Measurements from ENCODE around the gene ZC3H13. TPM values are rescaled to one million over a fixed set of nuclear protein-coding genes. Genes with fewer than 3 reads are reported as not detected.

ZC3H13 gene
- total and polyA plus RNA-seq, 12 donors = 11.2 to 43.9 (median 24.5) TPM

DNA sequence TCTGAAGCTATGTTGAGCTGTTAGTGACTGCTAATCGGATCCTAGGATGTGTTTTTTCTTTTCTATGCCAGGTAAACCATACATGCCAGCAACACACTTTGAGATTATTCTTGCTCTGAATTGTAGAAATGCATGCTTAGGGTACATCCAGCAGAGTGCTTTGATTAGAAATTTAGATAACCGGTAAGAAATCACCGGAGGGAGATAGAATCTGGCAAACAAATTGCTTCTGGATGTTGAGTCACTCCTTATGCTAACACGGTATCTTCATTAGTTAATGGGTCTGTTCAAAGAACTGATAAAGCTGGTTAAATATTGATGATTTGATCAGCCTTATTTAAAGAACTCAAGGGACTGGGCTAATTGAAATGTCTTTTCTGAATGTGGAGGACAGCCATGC lies 115.9 kb downstream of the ZC3H13 start:
- H3K27me3 ChIP-seq = no peaks in the 10 kb centered on the region
- no peak overlapping the region for H3K27ac ChIP-seq
- intact Hi-C loops (cut with DNase I) = no loop called here
- no peaks in the 10 kb centered on the region for H3K9me3 ChIP-seq (replicated peaks in 1 of 3)
- H3K36me3 ChIP-seq (replicated peaks in 1 of 2) = no peaks in the 10 kb centered on the region
- 47 to 66% (median 63%) methylated on average over 4 of the region's 4 CpGs for WGBS, 4 donors
- no peak overlapping the region for H3K4me3 ChIP-seq
- DNase-seq = no peak
- TF ChIP-seq POLR2A (IDR thresholded peaks at IDR 0.05) (no peak), CTCF (IDR thresholded peaks at IDR 0.05) (no peak)
- H3K4me1 ChIP-seq (replicated peaks in 1 of 2) = no peaks in the 10 kb centered on the region

- WGBS, 4 donors = 70 to 88% (median 79%) methylated on average over 5 of the region's 5 CpGs
- no peak for DNase-seq
- Histone ChIP-seq H3K4me3 (no peak overlapping the region), H3K36me3 (replicated peaks in 1 of 2) (no peaks in the 10 kb centered on the region), H3K9me3 (replicated peaks in 1 of 3) (no peaks in the 10 kb centered on the region), H3K27me3 (no peaks in the 10 kb centered on the region), H3K4me1 (replicated peaks in 1 of 2) (no peaks in the 10 kb centered on the region), H3K27ac (no peak overlapping the region)
- intact Hi-C loops (cut with DNase I) = no loop called here
- TF ChIP-seq POLR2A (IDR thresholded peaks at IDR 0.05) (no peak), CTCF (IDR thresholded peaks at IDR 0.05) (no peak)
Measured at GRCh38 chr13:45934283-45934682, 118.3 kb downstream of the ZC3H13 start.

GRCh38 chr13:45933203-45933908 lies 119.2 kb downstream of the ZC3H13 start:
- H3K9me3 ChIP-seq (replicated peaks in 1 of 3) = no peaks in the 10 kb centered on the region
- WGBS, 4 donors = 66 to 72% (median 67%) methylated on average over 18 of the region's 18 CpGs
- H3K4me1 ChIP-seq (replicated peaks in 1 of 2) = no peaks in the 10 kb centered on the region
- H3K36me3 ChIP-seq (replicated peaks in 1 of 2) = no peaks in the 10 kb centered on the region
- TF ChIP-seq POLR2A (IDR thresholded peaks at IDR 0.05) = no peak
- TF ChIP-seq CTCF (IDR thresholded peaks at IDR 0.05) = no peak
- no peak overlapping the region for H3K4me3 ChIP-seq
- no peak overlapping the region for H3K27ac ChIP-seq
- H3K27me3 ChIP-seq = no peaks in the 10 kb centered on the region
- no peak for DNase-seq
- intact Hi-C loops (cut with DNase I) = no loop called here

- Histone ChIP-seq H3K4me3 (no peak overlapping the region), H3K27ac (no peak overlapping the region), H3K36me3 (replicated peaks in 1 of 2) (no peaks in the 10 kb centered on the region), H3K4me1 (replicated peaks in 1 of 2) (no peaks in the 10 kb centered on the region), H3K9me3 (replicated peaks in 1 of 3) (no peaks in the 10 kb centered on the region), H3K27me3 (no peaks in the 10 kb centered on the region)
- 46 to 81% (median 52%) methylated on average over 3 of the region's 3 CpGs for WGBS, 4 donors
- intact Hi-C loops (cut with DNase I) = no loop called here
- DNase-seq = peak in 2 of 7 donors; percentile 7 to 19
- TF ChIP-seq CTCF (IDR thresholded peaks at IDR 0.05) (no peak), POLR2A (IDR thresholded peaks at IDR 0.05) (no peak)
Measured at GRCh38 chr13:45932676-45933075, 119.9 kb downstream of the ZC3H13 start.

All from adrenal gland (tissue), 12 donors.